Lung (tissue), 12 donors: ENCODE results near the gene SLC6A12. TPM values are rescaled to one million over a fixed set of nuclear protein-coding genes. Genes with fewer than 3 reads are reported as not detected.

ENCODE experiments used
- ATAC-seq: fragments of 200-7000 bp; cut with Tn5 transposase; one replicate; pipeline ENCODE4 v1.9.1; 2020; ENCODE audit warnings: moderate number of reproducible peaks; ENCODE audit not compliant: insufficient read depth, low FRiP score
- DNase-seq, 3 donors: peaks; one replicate each; pipeline ENCODE4 v3.0.0-alpha.2; 2013 to 2017
- H3K27ac ChIP-seq, 2 donors: one replicate each; pipeline ENCODE4 v1.5.1; 2013; ENCODE audit warnings: mild to moderate bottlenecking in 2 of 2, moderate library complexity in 2 of 2, control low read depth in 1 of 2, inconsistent platforms in 1 of 2, low read depth in 1 of 2, low read length in 1 of 2
- H3K27me3 ChIP-seq, 3 donors: one replicate each; pipeline ENCODE4 v1.5.1; 2013; ENCODE audit warnings: low read length in 2 of 3; ENCODE audit not compliant: control insufficient read depth in 3 of 3, insufficient read depth in 3 of 3
- H3K36me3 ChIP-seq, 4 donors: one replicate each; pipeline ENCODE4 v1.5.1; 2013; ENCODE audit warnings: low read length in 4 of 4, mild to moderate bottlenecking in 1 of 4, moderate library complexity in 1 of 4; ENCODE audit not compliant: control insufficient read depth in 4 of 4, insufficient read depth in 4 of 4
- H3K4me1 ChIP-seq, 5 donors: one replicate each; pipeline ENCODE4 v1.5.1; 2013; ENCODE audit warnings: low read length in 5 of 5, mild to moderate bottlenecking in 2 of 5, moderate library complexity in 1 of 5; ENCODE audit not compliant: control insufficient read depth in 5 of 5, insufficient read depth in 5 of 5
- H3K4me3 ChIP-seq: one replicate; pipeline ENCODE4 v1.5.1; 2013; ENCODE audit warnings: mild to moderate bottlenecking, control low read depth, moderate library complexity
- H3K9ac ChIP-seq, 2 donors: one replicate each; pipeline ENCODE4 v1.5.1; 2013; ENCODE audit warnings: low read length in 2 of 2, control low read depth in 1 of 2; ENCODE audit not compliant: insufficient read depth in 1 of 2
- H3K9me3 ChIP-seq, 4 donors: one replicate each; pipeline ENCODE4 v1.5.1; 2013; ENCODE audit warnings: low read length in 3 of 4, mild to moderate bottlenecking in 1 of 4, moderate library complexity in 1 of 4; ENCODE audit not compliant: control insufficient read depth in 4 of 4, insufficient read depth in 3 of 4
- WGBS, 2 donors: extraction: QIAGEN DNeasy Blood & Tissue Kit; methylation state at CpG; one replicate each; pipeline ENCODE4 v1.1.7; 2013; 5-methylcytosine and 5-hydroxymethylcytosine counted together
- polyA plus RNA-seq, 2 donors: library from polyadenylated mRNA; stranded (reverse); fragments of 200-250 nt; gene quantifications; one replicate each; pipeline ENCODE4 v1.2.1, GENCODE V29; 2013
- total RNA-seq, 2 donors: library from RNA; depleted of rRNA in 1 of 2; stranded (reverse); fragments of >200 nt in 1 of 2; gene quantifications; one replicate each; pipeline ENCODE4 v1.2.1, GENCODE V29; 2014 to 2021
- TF ChIP-seq, protein P1 (sequence below): IDR thresholded peaks from 2 replicates; pipeline ENCODE4 v1.5.1; 2012; ENCODE audit warnings: mild to moderate bottlenecking; ENCODE audit errors: control extremely low read depth, extremely low read depth
- donor health status: control.
- donor health status: control.
- donor health status: Bipolar disorder and iron deficiency.
- donor health status: healthy.
- donor health status: DM: yes; HTN: yes; CAD: no.

SLC6A12 gene
- total and polyA plus RNA-seq, 4 donors: 1.7 to 4.5 (median 3.1) TPM

DNA sequence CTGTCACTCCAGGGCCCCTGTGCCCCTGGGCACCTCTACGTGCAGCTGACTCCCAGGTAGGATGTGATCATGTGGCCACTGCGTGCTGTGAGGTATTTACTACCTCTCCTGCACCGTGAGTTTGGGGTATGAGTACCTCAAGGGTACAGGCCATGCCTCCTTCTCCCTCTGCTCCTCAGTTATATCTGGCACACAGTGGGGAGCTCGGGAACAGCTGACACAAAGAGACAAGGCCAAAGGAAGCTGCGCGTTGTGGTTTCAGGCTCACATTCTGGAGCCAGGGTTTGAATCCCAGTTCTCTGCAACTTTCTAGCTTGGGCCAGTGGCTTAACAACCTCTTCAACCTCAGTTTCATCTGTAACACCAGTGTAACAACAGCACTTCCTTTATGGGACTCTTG lies 7.8 kb upstream of the SLC6A12 start:
- Histone ChIP-seq H3K9ac (no peak overlapping the region), H3K27ac (no peak overlapping the region), H3K4me3 (no peak overlapping the region), H3K9me3 (no peaks in the 10 kb centered on the region), H3K4me1 (no peaks in the 10 kb centered on the region), H3K36me3 (no peaks in the 10 kb centered on the region), H3K27me3 (no peaks in the 10 kb centered on the region)
- TF ChIP-seq, protein P1, sequence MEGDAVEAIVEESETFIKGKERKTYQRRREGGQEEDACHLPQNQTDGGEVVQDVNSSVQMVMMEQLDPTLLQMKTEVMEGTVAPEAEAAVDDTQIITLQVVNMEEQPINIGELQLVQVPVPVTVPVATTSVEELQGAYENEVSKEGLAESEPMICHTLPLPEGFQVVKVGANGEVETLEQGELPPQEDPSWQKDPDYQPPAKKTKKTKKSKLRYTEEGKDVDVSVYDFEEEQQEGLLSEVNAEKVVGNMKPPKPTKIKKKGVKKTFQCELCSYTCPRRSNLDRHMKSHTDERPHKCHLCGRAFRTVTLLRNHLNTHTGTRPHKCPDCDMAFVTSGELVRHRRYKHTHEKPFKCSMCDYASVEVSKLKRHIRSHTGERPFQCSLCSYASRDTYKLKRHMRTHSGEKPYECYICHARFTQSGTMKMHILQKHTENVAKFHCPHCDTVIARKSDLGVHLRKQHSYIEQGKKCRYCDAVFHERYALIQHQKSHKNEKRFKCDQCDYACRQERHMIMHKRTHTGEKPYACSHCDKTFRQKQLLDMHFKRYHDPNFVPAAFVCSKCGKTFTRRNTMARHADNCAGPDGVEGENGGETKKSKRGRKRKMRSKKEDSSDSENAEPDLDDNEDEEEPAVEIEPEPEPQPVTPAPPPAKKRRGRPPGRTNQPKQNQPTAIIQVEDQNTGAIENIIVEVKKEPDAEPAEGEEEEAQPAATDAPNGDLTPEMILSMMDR: no peak
- no peak for ATAC-seq
- 79 to 87% methylated on average over 6 of the region's 6 CpGs for WGBS, 2 donors
- no peak for DNase-seq

DNA sequence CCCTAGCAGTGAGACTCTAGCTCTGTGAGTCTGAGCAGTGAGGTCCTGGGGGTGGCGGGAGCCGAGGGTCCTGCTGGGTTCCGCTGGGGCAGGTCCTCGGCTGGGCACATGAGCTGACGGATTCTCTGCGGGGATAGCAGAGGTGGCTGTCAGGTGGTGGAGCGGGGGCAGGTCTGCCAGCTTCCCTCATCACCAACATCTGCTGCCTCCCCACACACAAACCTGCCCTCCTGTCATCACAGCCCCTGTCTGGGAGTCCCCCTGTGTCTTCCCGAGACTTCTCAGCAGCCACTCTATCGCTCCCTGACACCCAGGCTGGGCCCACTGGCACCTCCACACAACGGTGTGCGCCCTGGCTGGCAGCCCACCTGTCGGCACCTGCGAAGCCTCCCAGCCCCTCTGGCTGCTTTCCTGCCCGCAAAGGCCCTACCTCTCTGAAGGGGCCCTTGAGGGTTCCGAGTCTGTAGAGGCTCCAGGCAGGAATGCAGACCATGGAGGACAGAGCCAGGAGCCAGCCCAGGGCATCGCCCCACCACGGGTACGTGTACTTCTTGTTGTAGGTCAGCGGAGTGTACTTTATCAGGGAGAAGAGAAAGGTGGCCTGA lies 7.1 kb upstream of the SLC6A12 start:
- H3K9me3 ChIP-seq: no peaks in the 10 kb centered on the region
- DNase-seq: no peak
- WGBS, 2 donors: 81 to 92% methylated on average over 19 of the region's 19 CpGs
- H3K4me1 ChIP-seq: no peaks in the 10 kb centered on the region
- H3K27ac ChIP-seq: no peak overlapping the region
- H3K36me3 ChIP-seq: no peaks in the 10 kb centered on the region
- H3K9ac ChIP-seq: no peak overlapping the region
- TF ChIP-seq, protein P1: no peak
- no peaks in the 10 kb centered on the region for H3K27me3 ChIP-seq
- no peak overlapping the region for H3K4me3 ChIP-seq
- ATAC-seq: no peak

DNA sequence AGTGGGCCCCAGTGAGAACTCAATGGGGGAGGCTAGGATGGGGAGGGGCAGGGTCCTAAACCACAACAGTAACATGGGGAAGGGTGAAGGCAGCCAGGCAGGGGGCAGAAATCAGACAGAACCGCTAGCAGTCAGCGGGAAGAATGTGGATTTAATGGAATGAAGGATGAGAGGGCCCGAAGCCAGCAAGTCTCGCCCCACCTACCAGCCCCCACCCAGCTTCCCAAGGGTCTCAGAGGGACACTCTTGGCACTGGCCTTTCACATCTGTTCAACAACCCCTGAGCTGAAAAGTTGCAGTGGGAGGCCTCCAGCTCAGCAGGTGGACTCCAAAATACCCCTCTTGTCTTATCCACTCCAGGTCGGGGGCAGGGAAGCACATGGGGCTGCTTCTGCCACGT lies 6.5 kb upstream of the SLC6A12 start:
- no peak overlapping the region for H3K27ac ChIP-seq
- WGBS, 2 donors: 71 to 72% methylated on average over 6 of the region's 6 CpGs
- H3K36me3 ChIP-seq: no peaks in the 10 kb centered on the region
- DNase-seq (no peak), ATAC-seq (no peak)
- TF ChIP-seq, protein P1: no peak
- H3K4me1 ChIP-seq: no peaks in the 10 kb centered on the region
- H3K4me3 ChIP-seq: no peak overlapping the region
- no peaks in the 10 kb centered on the region for H3K9me3 ChIP-seq
- H3K27me3 ChIP-seq: no peaks in the 10 kb centered on the region
- H3K9ac ChIP-seq: no peak overlapping the region

DNA sequence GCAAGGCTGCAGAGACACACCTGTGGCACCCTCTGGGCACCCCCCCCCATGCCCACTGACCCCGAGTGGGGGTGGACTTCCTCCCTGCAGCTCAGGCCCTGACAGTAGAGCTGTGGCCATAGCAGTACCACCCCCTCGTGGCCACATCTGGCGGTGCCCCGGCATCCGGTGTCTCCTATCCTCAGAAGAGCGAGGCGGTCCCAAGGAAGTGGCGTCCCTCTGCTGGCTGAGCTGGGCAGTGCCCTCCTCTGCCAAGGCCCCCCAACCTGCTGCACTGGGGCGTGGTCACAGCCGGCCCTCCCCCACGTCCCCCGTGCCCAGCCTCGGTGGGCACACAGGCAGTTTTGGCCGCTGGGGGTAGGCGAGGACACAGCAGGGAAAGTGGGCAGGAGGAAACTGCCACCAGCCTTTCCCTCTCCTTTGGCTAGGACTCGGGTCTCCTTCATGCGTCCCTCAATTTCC lies 6.0 kb upstream of the SLC6A12 start:
- WGBS, 2 donors: 22 to 23% methylated on average over 15 to 17 of the region's 17 CpGs
- H3K27me3 ChIP-seq: no peaks in the 10 kb centered on the region
- H3K4me3 ChIP-seq: no peak overlapping the region
- H3K4me1 ChIP-seq: no peaks in the 10 kb centered on the region
- TF ChIP-seq, protein P1: no peak
- no peak for ATAC-seq
- peak; percentile 34 to 68 (median 44) for DNase-seq
- no peaks in the 10 kb centered on the region for H3K9me3 ChIP-seq
- H3K9ac ChIP-seq: no peak overlapping the region
- H3K27ac ChIP-seq: no peak overlapping the region
- no peaks in the 10 kb centered on the region for H3K36me3 ChIP-seq
